ENCODE data around the gene DENND6A. TPM values are rescaled to one million over a fixed set of nuclear protein-coding genes. Genes with fewer than 3 reads are reported as not detected.

DENND6A gene
- total and polyA plus RNA-seq, 2 of the 13 experiments (the other 11 are each of a cell fraction or from before 2014, with no cell fraction given): 9.4 to 11.1 TPM

DNA sequence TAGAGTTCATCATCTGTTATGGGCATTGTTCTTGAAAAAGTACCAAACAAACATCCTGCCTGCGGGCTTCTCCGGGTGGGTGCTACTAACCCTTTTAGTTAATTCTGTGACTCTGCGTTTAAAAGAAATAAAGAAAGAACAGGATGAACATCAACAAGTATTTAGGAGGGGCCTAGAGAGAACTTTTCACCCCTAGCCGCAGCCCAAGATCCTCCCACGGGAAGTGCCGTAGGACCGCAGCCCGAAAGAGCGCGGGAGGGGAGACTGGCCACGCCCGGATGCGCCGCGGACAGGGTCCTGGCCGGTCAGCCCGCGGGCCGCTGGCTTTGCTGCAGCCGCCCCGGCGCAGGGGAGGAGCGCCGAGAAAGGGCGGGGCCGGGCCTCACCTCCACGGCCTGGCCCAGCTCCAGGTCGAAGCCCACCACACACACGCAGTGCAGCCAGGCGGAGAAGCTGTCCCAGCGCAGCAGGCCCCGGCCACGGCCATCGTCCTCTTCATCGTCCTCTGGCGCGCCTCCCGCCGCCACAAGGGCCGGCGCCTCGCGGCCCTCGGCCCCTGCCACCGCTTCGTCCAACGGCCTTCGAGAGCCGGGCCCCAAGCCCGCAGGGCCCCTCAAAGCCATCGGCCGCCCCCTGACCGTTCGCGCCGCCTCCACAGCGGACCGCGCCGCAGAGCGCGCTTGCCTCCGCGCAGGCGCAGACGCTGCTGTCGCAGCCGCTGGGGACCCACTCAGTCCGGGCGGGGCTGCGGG, at the start of gene DENND6A (continued):
- TF ChIP-seq ZNF644 (CRISPR knock-in tag; IDR thresholded peaks at IDR 0.05; ENCODE audit: low read depth): no peak
- TF ChIP-seq ZBTB1 (CRISPR knock-in tag; IDR thresholded peaks at IDR 0.05; ENCODE audit: borderline replicate concordance): no peak
- TF ChIP-seq ZSCAN31 (CRISPR knock-in tag; IDR thresholded peaks at IDR 0.05; ENCODE audit: low read depth): peak; percentile 96
- 0 out of 2 replicates have a peak, but pooled peaks have one; percentile 50 for TF ChIP-seq ZMAT3 (CRISPR knock-in tag; conservative IDR thresholded peaks at IDR 0.05)
- peak; percentile 67; the same call in 1 of the 2 replicates for TF ChIP-seq ZNF598 (CRISPR knock-in tag; IDR thresholded peaks at IDR 0.05; ENCODE audit: borderline replicate concordance)
- no peak for TF ChIP-seq ZNF839 (CRISPR knock-in tag; IDR thresholded peaks at IDR 0.05; ENCODE audit: borderline replicate concordance)
- no peak for TF ChIP-seq ZNF326 (CRISPR knock-in tag; IDR thresholded peaks at IDR 0.05; ENCODE audit: borderline replicate concordance)
- peak; percentile 49; the same call in 1 of the 2 replicates for TF ChIP-seq TOE1 (CRISPR knock-in tag; IDR thresholded peaks at IDR 0.05)
- peak; percentile 97 for TF ChIP-seq ZNF451 (CRISPR knock-in tag; IDR thresholded peaks at IDR 0.05)
- TF ChIP-seq TP53 (CRISPR knock-in tag; conservative IDR thresholded peaks at IDR 0.05): no peak
- TF ChIP-seq AKAP8 (CRISPR knock-in tag; IDR thresholded peaks at IDR 0.05): peak; percentile 46; the same call in 1 of the 2 replicates
- TF ChIP-seq, protein P1, sequence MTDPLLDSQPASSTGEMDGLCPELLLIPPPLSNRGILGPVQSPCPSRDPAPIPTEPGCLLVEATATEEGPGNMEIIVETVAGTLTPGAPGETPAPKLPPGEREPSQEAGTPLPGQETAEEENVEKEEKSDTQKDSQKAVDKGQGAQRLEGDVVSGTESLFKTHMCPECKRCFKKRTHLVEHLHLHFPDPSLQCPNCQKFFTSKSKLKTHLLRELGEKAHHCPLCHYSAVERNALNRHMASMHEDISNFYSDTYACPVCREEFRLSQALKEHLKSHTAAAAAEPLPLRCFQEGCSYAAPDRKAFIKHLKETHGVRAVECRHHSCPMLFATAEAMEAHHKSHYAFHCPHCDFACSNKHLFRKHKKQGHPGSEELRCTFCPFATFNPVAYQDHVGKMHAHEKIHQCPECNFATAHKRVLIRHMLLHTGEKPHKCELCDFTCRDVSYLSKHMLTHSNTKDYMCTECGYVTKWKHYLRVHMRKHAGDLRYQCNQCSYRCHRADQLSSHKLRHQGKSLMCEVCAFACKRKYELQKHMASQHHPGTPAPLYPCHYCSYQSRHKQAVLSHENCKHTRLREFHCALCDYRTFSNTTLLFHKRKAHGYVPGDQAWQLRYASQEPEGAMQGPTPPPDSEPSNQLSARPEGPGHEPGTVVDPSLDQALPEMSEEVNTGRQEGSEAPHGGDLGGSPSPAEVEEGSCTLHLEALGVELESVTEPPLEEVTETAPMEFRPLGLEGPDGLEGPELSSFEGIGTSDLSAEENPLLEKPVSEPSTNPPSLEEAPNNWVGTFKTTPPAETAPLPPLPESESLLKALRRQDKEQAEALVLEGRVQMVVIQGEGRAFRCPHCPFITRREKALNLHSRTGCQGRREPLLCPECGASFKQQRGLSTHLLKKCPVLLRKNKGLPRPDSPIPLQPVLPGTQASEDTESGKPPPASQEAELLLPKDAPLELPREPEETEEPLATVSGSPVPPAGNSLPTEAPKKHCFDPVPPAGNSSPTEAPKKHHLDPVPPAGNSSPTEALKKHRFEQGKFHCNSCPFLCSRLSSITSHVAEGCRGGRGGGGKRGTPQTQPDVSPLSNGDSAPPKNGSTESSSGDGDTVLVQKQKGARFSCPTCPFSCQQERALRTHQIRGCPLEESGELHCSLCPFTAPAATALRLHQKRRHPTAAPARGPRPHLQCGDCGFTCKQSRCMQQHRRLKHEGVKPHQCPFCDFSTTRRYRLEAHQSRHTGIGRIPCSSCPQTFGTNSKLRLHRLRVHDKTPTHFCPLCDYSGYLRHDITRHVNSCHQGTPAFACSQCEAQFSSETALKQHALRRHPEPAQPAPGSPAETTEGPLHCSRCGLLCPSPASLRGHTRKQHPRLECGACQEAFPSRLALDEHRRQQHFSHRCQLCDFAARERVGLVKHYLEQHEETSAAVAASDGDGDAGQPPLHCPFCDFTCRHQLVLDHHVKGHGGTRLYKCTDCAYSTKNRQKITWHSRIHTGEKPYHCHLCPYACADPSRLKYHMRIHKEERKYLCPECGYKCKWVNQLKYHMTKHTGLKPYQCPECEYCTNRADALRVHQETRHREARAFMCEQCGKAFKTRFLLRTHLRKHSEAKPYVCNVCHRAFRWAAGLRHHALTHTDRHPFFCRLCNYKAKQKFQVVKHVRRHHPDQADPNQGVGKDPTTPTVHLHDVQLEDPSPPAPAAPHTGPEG (CRISPR knock-in tag; IDR thresholded peaks at IDR 0.05): peak; percentile 88
- no peak for TF ChIP-seq RBM22 (optimal IDR thresholded peaks at IDR 0.05; ENCODE audit: low read length)
- TF ChIP-seq ZEB1 (IDR thresholded peaks at IDR 0.05; ENCODE audit: insufficient replicate concordance, low read depth): no peak
- TF ChIP-seq, protein P2, sequence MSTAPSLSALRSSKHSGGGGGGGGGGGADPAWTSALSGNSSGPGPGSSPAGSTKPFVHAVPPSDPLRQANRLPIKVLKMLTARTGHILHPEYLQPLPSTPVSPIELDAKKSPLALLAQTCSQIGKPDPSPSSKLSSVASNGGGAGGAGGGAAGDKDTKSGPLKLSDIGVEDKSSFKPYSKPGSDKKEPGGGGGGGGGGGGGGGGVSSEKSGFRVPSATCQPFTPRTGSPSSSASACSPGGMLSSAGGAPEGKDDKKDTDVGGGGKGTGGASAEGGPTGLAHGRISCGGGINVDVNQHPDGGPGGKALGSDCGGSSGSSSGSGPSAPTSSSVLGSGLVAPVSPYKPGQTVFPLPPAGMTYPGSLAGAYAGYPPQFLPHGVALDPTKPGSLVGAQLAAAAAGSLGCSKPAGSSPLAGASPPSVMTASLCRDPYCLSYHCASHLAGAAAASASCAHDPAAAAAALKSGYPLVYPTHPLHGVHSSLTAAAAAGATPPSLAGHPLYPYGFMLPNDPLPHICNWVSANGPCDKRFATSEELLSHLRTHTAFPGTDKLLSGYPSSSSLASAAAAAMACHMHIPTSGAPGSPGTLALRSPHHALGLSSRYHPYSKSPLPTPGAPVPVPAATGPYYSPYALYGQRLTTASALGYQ (CRISPR knock-in tag; IDR thresholded peaks at IDR 0.05): no peak
- peak; percentile 25; the same call in 1 of the 2 replicates for TF ChIP-seq ZSCAN9 (CRISPR knock-in tag; IDR thresholded peaks at IDR 0.05; ENCODE audit: borderline replicate concordance)
- TF ChIP-seq ZNF589 (CRISPR knock-in tag; conservative IDR thresholded peaks at IDR 0.05): peak; percentile 74; the same call in 1 of the 2 replicates
- peak; percentile 72; the same call in 1 of the 2 replicates for TF ChIP-seq JUN (CRISPR knock-in tag; IDR thresholded peaks at IDR 0.05)
- TF ChIP-seq, protein P3, sequence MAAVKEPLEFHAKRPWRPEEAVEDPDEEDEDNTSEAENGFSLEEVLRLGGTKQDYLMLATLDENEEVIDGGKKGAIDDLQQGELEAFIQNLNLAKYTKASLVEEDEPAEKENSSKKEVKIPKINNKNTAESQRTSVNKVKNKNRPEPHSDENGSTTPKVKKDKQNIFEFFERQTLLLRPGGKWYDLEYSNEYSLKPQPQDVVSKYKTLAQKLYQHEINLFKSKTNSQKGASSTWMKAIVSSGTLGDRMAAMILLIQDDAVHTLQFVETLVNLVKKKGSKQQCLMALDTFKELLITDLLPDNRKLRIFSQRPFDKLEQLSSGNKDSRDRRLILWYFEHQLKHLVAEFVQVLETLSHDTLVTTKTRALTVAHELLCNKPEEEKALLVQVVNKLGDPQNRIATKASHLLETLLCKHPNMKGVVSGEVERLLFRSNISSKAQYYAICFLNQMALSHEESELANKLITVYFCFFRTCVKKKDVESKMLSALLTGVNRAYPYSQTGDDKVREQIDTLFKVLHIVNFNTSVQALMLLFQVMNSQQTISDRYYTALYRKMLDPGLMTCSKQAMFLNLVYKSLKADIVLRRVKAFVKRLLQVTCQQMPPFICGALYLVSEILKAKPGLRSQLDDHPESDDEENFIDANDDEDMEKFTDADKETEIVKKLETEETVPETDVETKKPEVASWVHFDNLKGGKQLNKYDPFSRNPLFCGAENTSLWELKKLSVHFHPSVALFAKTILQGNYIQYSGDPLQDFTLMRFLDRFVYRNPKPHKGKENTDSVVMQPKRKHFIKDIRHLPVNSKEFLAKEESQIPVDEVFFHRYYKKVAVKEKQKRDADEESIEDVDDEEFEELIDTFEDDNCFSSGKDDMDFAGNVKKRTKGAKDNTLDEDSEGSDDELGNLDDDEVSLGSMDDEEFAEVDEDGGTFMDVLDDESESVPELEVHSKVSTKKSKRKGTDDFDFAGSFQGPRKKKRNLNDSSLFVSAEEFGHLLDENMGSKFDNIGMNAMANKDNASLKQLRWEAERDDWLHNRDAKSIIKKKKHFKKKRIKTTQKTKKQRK (IDR thresholded peaks at IDR 0.05; ENCODE audit: low read length): no peak
